IMR-90 (cell line): ENCODE measurements around the gene DDX31. TPM values are rescaled to one million over a fixed set of nuclear protein-coding genes. Genes with fewer than 3 reads are reported as not detected.
A peak's percentile ranks its signal among the peaks of the same experiment; 100 is the strongest.

Experiments used
- ATAC-seq: fragments of 200-7000 bp; cut with Tn5 transposase; 2 replicates; pipeline ENCODE4 v1.9.1; 2020; ENCODE audit warnings: low read depth, mild to moderate bottlenecking, moderate library complexity
- BruUV-seq: library from RNA; stranded (reverse); fragments of 400-500 nt; replicated peaks from 2 replicates; lab custom pipeline; 2021; lab: Mats Ljungman, UMichigan
- CTCF ChIA-PET: fragments of 300-600 bp; formaldehyde crosslinking; extraction: SDS; loops from one replicate; lab custom pipeline; 2021; ENCODE audit warnings: antibody characterized with exemption; lab: Yijun Ruan, JAX
- POLR2A ChIA-PET: fragments of 300-600 bp; sonication (Branson Sonifier 250); formaldehyde crosslinking; loops from one replicate; lab custom pipeline; 2022; ENCODE audit warnings: antibody characterized with exemption; ENCODE audit not compliant: unreplicated experiment; lab: Charles Lee
- DNase-seq: peaks from one replicate; pipeline ENCODE4 v3.0.0; 2013
- H2AFZ ChIP-seq: replicated peaks from 2 replicates; pipeline ENCODE3; 2013; ENCODE audit warnings: low read length, mild to moderate bottlenecking; ENCODE audit not compliant: poor library complexity
- H2AK5ac ChIP-seq: 2 replicates; pipeline ENCODE4 v1.6.1; 2013; ENCODE audit warnings: low read depth, low read length, inconsistent platforms
- H2AK9ac ChIP-seq: replicated peaks from 2 replicates; pipeline ENCODE3; 2013; ENCODE audit warnings: mild to moderate bottlenecking, low read depth, low read length, moderate library complexity; ENCODE audit not compliant: poor library complexity
- H2BK120ac ChIP-seq: 2 replicates; pipeline ENCODE4 v1.6.1; 2013; ENCODE audit warnings: low read depth, low read length, inconsistent platforms
- H2BK15ac ChIP-seq: 3 replicates; pipeline ENCODE4 v1.6.1; 2013; ENCODE audit warnings: low read depth, low read length, inconsistent platforms
- H2BK20ac ChIP-seq: 2 replicates; pipeline ENCODE4 v1.6.1; 2013; ENCODE audit warnings: low read depth, mild to moderate bottlenecking, inconsistent platforms, low read length, moderate library complexity
- H2BK5ac ChIP-seq: 2 replicates; pipeline ENCODE4 v1.6.1; 2013; ENCODE audit warnings: mild to moderate bottlenecking, low read depth, low read length, inconsistent platforms; ENCODE audit not compliant: poor library complexity, severe bottlenecking
- H3K14ac ChIP-seq: replicated peaks from 2 replicates; pipeline ENCODE4 v1.6.1; 2013; ENCODE audit warnings: low read depth, low read length, inconsistent platforms
- H3K18ac ChIP-seq: 2 replicates; pipeline ENCODE4 v1.6.1; 2013; ENCODE audit warnings: low read depth, low read length, control low read depth
- H3K23ac ChIP-seq: 2 replicates; pipeline ENCODE4 v1.6.1; 2013; ENCODE audit warnings: low read depth, low read length, inconsistent platforms
- H3K27ac ChIP-seq: 2 replicates; pipeline ENCODE4 v1.5.1; 2013; ENCODE audit warnings: mild to moderate bottlenecking, control low read depth, low read length; ENCODE audit not compliant: insufficient read depth
- H3K27me3 ChIP-seq: 2 replicates; pipeline ENCODE4 v1.6.1; 2013; ENCODE audit warnings: low read length; ENCODE audit not compliant: control insufficient read depth, insufficient read depth
- H3K36me3 ChIP-seq: 2 replicates; pipeline ENCODE4 v1.6.1; 2013; ENCODE audit warnings: low read length, mixed read lengths; ENCODE audit not compliant: control insufficient read depth, insufficient read depth
- H3K4ac ChIP-seq: 2 replicates; pipeline ENCODE4 v1.6.1; 2013; ENCODE audit warnings: low read depth, low read length, inconsistent platforms
- H3K4me1 ChIP-seq: 2 replicates; pipeline ENCODE4 v1.6.1; 2013; ENCODE audit warnings: low read length, mixed read lengths; ENCODE audit not compliant: control insufficient read depth, insufficient read depth
- H3K4me2 ChIP-seq: 2 replicates; pipeline ENCODE4 v1.6.1; 2013; ENCODE audit warnings: low read depth, mild to moderate bottlenecking, control low read depth, low read length, moderate library complexity
- H3K4me3 ChIP-seq: 2 replicates; pipeline ENCODE4 v1.5.1; 2013; ENCODE audit warnings: low read depth, mild to moderate bottlenecking, control low read depth, low read length, moderate library complexity; ENCODE audit not compliant: insufficient read depth
- H3K56ac ChIP-seq: 2 replicates; pipeline ENCODE4 v1.6.1; 2013; ENCODE audit warnings: low read length, inconsistent platforms; ENCODE audit not compliant: insufficient read depth; ENCODE audit errors: extremely low read depth
- H3K79me1 ChIP-seq, 2 experiments: 2 replicates each; pipeline ENCODE4 v1.6.1; 2013; ENCODE audit warnings: low read length in 2 of 2, inconsistent platforms in 1 of 2, low read depth in 1 of 2
- H3K9ac ChIP-seq: 2 replicates; pipeline ENCODE4 v1.6.1; 2013; ENCODE audit warnings: low read depth, low read length, control low read depth
- H3K9me1 ChIP-seq: 2 replicates; pipeline ENCODE4 v1.6.1; 2013; ENCODE audit warnings: low read length, inconsistent platforms; ENCODE audit not compliant: insufficient read depth
- H3K9me3 ChIP-seq: 2 replicates; pipeline ENCODE4 v1.6.1; 2013; ENCODE audit warnings: low read length; ENCODE audit not compliant: control insufficient read depth, insufficient read depth
- H4K20me1 ChIP-seq: 2 replicates; pipeline ENCODE4 v1.6.1; 2013; ENCODE audit warnings: low read length, inconsistent platforms; ENCODE audit not compliant: insufficient read depth
- H4K5ac ChIP-seq: 2 replicates; pipeline ENCODE4 v1.6.1; 2013; ENCODE audit warnings: mild to moderate bottlenecking, low read depth, low read length, control low read depth
- H4K8ac ChIP-seq, 2 experiments: 2 replicates each; pipeline ENCODE4 v1.6.1; 2013; ENCODE audit warnings: low read depth in 2 of 2, low read length in 2 of 2, control low read depth in 1 of 2, inconsistent platforms in 1 of 2
- H4K91ac ChIP-seq: 2 replicates; pipeline ENCODE4 v1.6.1; 2013; ENCODE audit warnings: low read depth, low read length, inconsistent platforms; ENCODE audit not compliant: insufficient read depth
- BHLHE40 ChIP-seq: fragments of 150-350 bp; IDR thresholded peaks from 2 replicates; pipeline ENCODE4 v1.6.1; 2016; ENCODE audit warnings: mild to moderate bottlenecking, low read depth, low read length
- CEBPB ChIP-seq: IDR thresholded peaks from 2 replicates; pipeline ENCODE4 v1.6.1; 2012; ENCODE audit warnings: low read depth, low read length, improper control_type of control experiment
- FOS ChIP-seq: fragments of 150-350 bp; IDR thresholded peaks from 2 replicates; pipeline ENCODE4 v1.6.1; 2016; ENCODE audit warnings: low read depth, low read length
- MAFK ChIP-seq: IDR thresholded peaks from 2 replicates; pipeline ENCODE4 v1.6.1; 2012; ENCODE audit warnings: low read depth, low read length, improper control_type of control experiment
- RAD21 ChIP-seq: IDR thresholded peaks from 2 replicates; pipeline ENCODE4 v1.6.1; 2012; ENCODE audit warnings: low read length, improper control_type of control experiment
- RFX5 ChIP-seq: IDR thresholded peaks from 2 replicates; pipeline ENCODE4 v1.8.0; 2012; ENCODE audit warnings: low read depth, mild to moderate bottlenecking, low read length, moderate library complexity
- SMC3 ChIP-seq: fragments of 150-350 bp; IDR thresholded peaks from 2 replicates; pipeline ENCODE4 v1.6.1; 2016; ENCODE audit warnings: low read depth, mild to moderate bottlenecking, antibody characterized with exemption, low read length, moderate library complexity
- WGBS, 2 experiments: methylation state at CpG; one replicate each; pipeline versions ENCODE4 v1.1.5 to v1.1.7; 2013; ENCODE audit warnings: missing lambda C conversion rate in 2 of 2; ENCODE audit not compliant: insufficient read length in 1 of 2; ENCODE audit errors: extremely low coverage in 2 of 2; 5-methylcytosine and 5-hydroxymethylcytosine counted together
- dilution Hi-C: fragments of 300-500 bp; cut with HindIII; formaldehyde crosslinking; loops from one replicate; pipeline ENCODE4 v1.14.3; 2018; ENCODE audit warnings: low sequenced_read_pairs; ENCODE audit not compliant: unreplicated experiment
- in situ Hi-C: fragments of 300-500 bp; cut with MboI; formaldehyde crosslinking; loops from 3 replicates; pipeline ENCODE4 v1.14.3; 2019; ENCODE audit warnings: low sequenced_read_pairs, inconsistent platforms, mixed read lengths
- intact Hi-C: fragments of 100-400 bp; cut with micrococcal nuclease; formaldehyde crosslinking; loops from 2 replicates; pipeline ENCODE4 v1.10.0; 2022
- polyA plus RNA-seq, 3 experiments: library from polyadenylated mRNA; depleted of rRNA; stranded (reverse); fragments of >200 nt; gene quantifications; 2 replicates each; pipeline ENCODE4 v1.2.3, GENCODE V29; 2012; ENCODE audit warnings: low replicate concordance in 1 of 3
- total RNA-seq: library from RNA; depleted of rRNA; stranded (reverse); fragments of >200 nt; gene quantifications from 2 replicates; pipeline ENCODE4 v1.2.3, GENCODE V29; 2012
- TF ChIP-seq, protein P1 (sequence below): conservative IDR thresholded peaks from 2 replicates; pipeline ENCODE4 v1.5.1; 2012; ENCODE audit warnings: mild to moderate bottlenecking, low read depth, low read length, improper control_type of control experiment
- TF ChIP-seq, protein P2 (sequence below): fragments of 150-350 bp; IDR thresholded peaks from 2 replicates; pipeline ENCODE4 v1.6.1; 2016; ENCODE audit warnings: low read depth, mild to moderate bottlenecking, low read length, moderate library complexity, borderline replicate concordance

Gene DDX31
- total and polyA plus RNA-seq, 2 of the 4 experiments (the other 2 are of a cell fraction): 10.7 to 14.0 TPM

DNA sequence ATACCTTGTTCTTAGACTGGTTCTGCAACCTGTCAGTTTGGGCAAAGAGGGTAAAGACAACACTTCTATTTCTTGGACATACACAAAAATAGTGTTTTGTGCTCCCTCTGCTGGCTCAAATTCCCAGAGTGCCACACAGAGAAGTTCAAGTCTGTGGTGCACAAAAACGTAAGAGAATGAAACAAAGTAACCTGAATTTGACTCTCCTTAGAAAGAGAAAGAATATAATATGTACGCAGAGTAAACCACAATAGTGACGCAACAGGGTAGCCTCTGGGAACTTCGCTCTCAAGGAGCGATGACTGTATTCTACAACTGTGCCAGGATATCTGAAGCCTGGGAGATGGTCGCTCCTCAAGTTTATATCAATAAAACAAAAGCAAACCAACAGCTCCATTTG is 18.5 kb downstream of the DDX31 start:
- Histone ChIP-seq H3K36me3 (peaks cover 22% of the 10 kb centered on the region), H3K27ac (no peak overlapping the region), H3K56ac (no peak overlapping the region), H3K4ac (no peak overlapping the region), H2AK9ac (no peak overlapping the region), H4K5ac (no peak overlapping the region), H3K27me3 (no peaks in the 10 kb centered on the region), H3K4me3 (no peak overlapping the region), H4K20me1 (peaks cover 8% of the 10 kb centered on the region; the same call in 1 of the 2 replicates), H2BK15ac (no peak overlapping the region), H3K14ac (no peak overlapping the region), H2AFZ (no peak overlapping the region), H3K18ac (no peak overlapping the region), H4K91ac (no peak overlapping the region), H3K4me1 (peaks cover 10% of the 10 kb centered on the region), H3K4me2 (no peak overlapping the region), H3K9me1 (peaks cover 12% of the 10 kb centered on the region), H2AK5ac (no peak overlapping the region), H4K8ac (no peak overlapping the region), H2BK5ac (no peak overlapping the region), H2BK120ac (no peak overlapping the region), H2BK20ac (no peak overlapping the region), H3K23ac (no peak overlapping the region), H3K9me3 (no peaks in the 10 kb centered on the region), H3K9ac (no peak overlapping the region), H3K79me1 (peaks cover under 1 to 9% of the 10 kb centered on the region in 2 experiments; a peak in 3 of 4 replicates)
- no TSS peak for BruUV-seq
- ATAC-seq (peak; percentile 63), DNase-seq (peak; percentile 98)
- WGBS, 2 experiments: no CpG with 5 or more reads among the region's 6 CpGs
- intact Hi-C loops (loop anchor here (1.0 to 10.0 kb wide), 3 partner anchors 144 to 236 kb away; partner anchors contain the start of gene CFAP77), in situ Hi-C loops (no loop called here), dilution Hi-C loops (no loop called here)
- ChIA-PET CTCF (interaction anchor here (0.6 to 1.1 kb wide), 4 partner anchors 34 to 333 kb away, joined by 3 to 5 read pairs (median 3); no protein-coding TSS in a partner anchor), POLR2A (interaction anchor here (0.7 kb wide), 1 partner anchor 19 kb away, joined by 3 read pairs; the partner anchor contains the start of gene GTF3C4)
- TF ChIP-seq RFX5 (no peak), BHLHE40 (peak; percentile 35; the same call in 1 of the 2 replicates), RAD21 (peak; percentile 64), FOS (peak; percentile 44; the same call in 1 of the 2 replicates), CEBPB (peak; percentile 99), SMC3 (peak; percentile 78), MAFK (no peak)
- TF ChIP-seq, protein P1, sequence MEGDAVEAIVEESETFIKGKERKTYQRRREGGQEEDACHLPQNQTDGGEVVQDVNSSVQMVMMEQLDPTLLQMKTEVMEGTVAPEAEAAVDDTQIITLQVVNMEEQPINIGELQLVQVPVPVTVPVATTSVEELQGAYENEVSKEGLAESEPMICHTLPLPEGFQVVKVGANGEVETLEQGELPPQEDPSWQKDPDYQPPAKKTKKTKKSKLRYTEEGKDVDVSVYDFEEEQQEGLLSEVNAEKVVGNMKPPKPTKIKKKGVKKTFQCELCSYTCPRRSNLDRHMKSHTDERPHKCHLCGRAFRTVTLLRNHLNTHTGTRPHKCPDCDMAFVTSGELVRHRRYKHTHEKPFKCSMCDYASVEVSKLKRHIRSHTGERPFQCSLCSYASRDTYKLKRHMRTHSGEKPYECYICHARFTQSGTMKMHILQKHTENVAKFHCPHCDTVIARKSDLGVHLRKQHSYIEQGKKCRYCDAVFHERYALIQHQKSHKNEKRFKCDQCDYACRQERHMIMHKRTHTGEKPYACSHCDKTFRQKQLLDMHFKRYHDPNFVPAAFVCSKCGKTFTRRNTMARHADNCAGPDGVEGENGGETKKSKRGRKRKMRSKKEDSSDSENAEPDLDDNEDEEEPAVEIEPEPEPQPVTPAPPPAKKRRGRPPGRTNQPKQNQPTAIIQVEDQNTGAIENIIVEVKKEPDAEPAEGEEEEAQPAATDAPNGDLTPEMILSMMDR: peak; percentile 73
- TF ChIP-seq, protein P2, sequence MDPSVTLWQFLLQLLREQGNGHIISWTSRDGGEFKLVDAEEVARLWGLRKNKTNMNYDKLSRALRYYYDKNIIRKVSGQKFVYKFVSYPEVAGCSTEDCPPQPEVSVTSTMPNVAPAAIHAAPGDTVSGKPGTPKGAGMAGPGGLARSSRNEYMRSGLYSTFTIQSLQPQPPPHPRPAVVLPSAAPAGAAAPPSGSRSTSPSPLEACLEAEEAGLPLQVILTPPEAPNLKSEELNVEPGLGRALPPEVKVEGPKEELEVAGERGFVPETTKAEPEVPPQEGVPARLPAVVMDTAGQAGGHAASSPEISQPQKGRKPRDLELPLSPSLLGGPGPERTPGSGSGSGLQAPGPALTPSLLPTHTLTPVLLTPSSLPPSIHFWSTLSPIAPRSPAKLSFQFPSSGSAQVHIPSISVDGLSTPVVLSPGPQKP: no peak
